GM12874 (cell line): Measurements from ENCODE around the gene LRATD1.
A peak's percentile ranks its signal among the peaks of the same experiment; 100 is the strongest.

ENCODE experiments used
- TF ChIP-seq, protein P1 (sequence below): IDR thresholded peaks from 2 replicates; pipeline ENCODE4 v1.5.1; 2011; ENCODE audit warnings: low read depth, mild to moderate bottlenecking, control low read depth, low read length, moderate library complexity; ENCODE audit not compliant: insufficient read depth

LRATD1 gene

GRCh38 chr2:14634182-14634488, 1.6 kb downstream of the LRATD1 start:
- TF ChIP-seq, protein P1, sequence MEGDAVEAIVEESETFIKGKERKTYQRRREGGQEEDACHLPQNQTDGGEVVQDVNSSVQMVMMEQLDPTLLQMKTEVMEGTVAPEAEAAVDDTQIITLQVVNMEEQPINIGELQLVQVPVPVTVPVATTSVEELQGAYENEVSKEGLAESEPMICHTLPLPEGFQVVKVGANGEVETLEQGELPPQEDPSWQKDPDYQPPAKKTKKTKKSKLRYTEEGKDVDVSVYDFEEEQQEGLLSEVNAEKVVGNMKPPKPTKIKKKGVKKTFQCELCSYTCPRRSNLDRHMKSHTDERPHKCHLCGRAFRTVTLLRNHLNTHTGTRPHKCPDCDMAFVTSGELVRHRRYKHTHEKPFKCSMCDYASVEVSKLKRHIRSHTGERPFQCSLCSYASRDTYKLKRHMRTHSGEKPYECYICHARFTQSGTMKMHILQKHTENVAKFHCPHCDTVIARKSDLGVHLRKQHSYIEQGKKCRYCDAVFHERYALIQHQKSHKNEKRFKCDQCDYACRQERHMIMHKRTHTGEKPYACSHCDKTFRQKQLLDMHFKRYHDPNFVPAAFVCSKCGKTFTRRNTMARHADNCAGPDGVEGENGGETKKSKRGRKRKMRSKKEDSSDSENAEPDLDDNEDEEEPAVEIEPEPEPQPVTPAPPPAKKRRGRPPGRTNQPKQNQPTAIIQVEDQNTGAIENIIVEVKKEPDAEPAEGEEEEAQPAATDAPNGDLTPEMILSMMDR = no peak

DNA sequence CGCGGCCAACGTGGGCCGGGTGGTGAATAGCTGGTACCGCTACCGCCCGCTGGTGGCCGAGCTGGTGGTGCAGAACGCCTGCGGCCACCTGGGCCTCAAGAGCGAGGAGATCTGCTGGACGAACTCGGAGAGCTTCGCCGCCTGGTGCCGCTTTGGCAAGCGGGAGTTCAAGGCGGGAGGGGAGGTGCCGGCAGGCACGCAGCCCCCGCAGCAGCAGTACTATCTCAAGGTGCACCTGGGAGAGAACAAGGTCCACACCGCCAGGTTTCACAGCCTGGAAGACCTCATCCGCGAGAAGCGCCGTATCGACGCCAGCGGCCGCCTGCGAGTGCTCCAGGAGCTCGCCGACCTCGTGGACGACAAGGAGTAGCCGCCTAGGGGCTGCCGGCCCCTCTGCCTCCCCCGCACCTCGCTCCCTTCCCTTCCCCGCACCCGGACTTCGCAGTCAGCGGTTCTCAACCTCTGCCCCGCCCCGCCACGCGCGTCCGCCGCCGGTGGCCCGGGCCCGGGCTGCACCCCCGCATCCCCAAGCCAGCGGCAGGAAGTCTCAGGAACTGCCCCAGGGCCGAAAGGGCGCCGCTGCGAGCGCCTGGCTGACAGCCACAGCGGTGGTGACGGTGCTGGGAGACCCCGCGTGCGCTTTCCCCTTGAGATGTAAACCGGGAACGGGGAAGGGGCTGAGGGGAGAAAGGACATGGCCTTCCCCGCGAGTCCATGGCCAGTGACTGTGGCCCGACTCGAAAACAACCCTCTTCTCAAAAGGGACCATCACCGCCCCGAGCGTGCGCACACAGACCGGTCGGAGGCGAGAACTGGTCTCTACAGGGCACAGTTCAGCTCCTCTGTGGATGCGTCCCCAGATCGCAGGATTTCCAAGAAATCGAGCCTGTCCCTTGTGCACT, 2.2 kb downstream of the LRATD1 start:
- TF ChIP-seq, protein P1 = peak; percentile 59

DNA sequence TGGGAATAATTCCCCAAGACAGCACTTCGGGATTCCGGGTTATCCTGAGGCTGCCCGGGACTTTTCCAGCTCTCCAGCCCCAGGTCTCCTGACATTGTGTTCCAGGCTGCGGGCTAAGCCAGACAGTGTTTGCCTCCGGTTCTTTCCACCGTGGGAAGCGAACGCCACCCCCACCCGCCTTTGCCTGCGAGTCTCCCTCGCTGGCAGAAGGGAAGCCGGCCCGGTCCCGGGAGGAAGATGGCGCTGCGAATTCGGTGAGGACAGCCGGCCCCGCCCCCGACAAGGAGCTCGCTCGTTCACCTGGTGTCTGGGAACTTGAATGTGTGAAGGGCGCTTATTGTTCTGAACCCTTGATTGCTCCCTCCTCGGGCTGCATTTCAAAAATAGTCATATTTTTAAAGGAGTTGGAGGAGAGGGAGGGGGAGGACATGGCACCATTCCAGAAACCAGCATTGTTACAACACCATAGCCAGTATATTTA, 2.9 kb downstream of the LRATD1 start:
- TF ChIP-seq, protein P1 = no peak

DNA sequence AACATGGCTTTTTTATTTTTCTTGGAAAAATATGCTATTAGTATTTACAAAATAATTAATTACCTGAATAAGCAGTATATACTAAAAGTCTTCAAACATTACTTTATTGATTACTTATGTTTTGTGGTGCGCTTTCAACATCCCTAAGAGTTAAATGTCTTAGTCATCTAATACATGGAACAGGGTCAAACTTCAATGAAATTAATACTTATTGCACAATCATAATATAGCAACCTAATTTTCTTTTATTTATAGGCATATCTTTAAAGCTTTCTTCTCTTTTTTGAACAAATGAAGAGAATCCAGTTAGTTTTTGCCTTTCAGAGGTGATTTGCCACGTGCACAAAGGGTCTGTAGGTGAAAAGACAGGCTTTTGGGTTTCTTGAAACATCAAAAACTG, 6.0 kb downstream of the LRATD1 start:
- TF ChIP-seq, protein P1 = no peak

GRCh38 chr2:14641116-14641515, 8.6 kb downstream of the LRATD1 start:
- TF ChIP-seq, protein P1 = no peak

DNA sequence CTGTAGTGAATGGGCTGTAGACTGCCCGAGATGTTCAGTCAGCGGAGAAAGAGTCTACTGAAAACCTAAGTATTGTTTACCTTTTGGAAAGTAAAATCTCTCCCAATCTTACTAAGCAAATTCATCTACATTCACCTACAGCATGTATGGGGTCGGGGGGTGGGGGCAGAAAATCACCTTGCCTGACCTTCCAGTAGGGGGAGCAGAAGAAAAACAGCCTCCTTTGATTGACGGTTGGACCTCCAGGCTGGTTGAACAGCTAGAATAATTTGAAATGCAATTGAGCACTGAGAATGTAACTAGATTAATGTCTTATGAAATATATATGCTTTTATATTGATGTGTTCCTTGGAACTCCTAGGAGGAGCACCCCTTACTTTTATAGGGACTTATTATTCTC, 10.0 kb downstream of the LRATD1 start:
- TF ChIP-seq, protein P1 = 0 out of 2 replicates have a peak, but pooled peaks have one; percentile 18

GRCh38 chr2:14647714-14648113, 15.2 kb downstream of the LRATD1 start:
- TF ChIP-seq, protein P1 = no peak
